Loucy (cell line): ENCODE measurements around the gene UCP3.

Experiments used
- H2AFZ ChIP-seq: fragments of 200-600 bp; sonication (generic); 2 replicates; pipeline ENCODE4 v1.6.0; 2016; ENCODE audit warnings: antibody characterized with exemption, mild to moderate bottlenecking, low read length, moderate library complexity
- H3F3A ChIP-seq: fragments of 200-600 bp; 2 replicates; pipeline ENCODE4 v1.6.0; 2016; ENCODE audit warnings: antibody characterized with exemption, low read depth, mild to moderate bottlenecking
- H3K27me3 ChIP-seq: fragments of 200-600 bp; sonication (generic); 2 replicates; pipeline ENCODE4 v1.6.1; 2014; ENCODE audit warnings: low read length, mild to moderate bottlenecking; ENCODE audit not compliant: insufficient read depth, poor library complexity, severe bottlenecking
- H3K36me3 ChIP-seq: fragments of 200-600 bp; sonication (generic); 2 replicates; pipeline ENCODE4 v1.6.1; 2016; ENCODE audit warnings: low read length; ENCODE audit not compliant: insufficient read depth
- H3K4me1 ChIP-seq: fragments of 200-600 bp; sonication (generic); 2 replicates; pipeline ENCODE4 v1.5.1; 2014; ENCODE audit warnings: low read length, mild to moderate bottlenecking; ENCODE audit not compliant: insufficient read depth, poor library complexity, severe bottlenecking
- H3K4me2 ChIP-seq: fragments of 200-600 bp; sonication (generic); 2 replicates; pipeline ENCODE4 v1.6.0; 2014; ENCODE audit warnings: antibody characterized with exemption, low read length, low read depth, mild to moderate bottlenecking; ENCODE audit not compliant: poor library complexity, severe bottlenecking
- H3K4me3 ChIP-seq: fragments of 200-600 bp; sonication (generic); 2 replicates; pipeline ENCODE4 v1.5.1; 2014; ENCODE audit warnings: low read length, mild to moderate bottlenecking, mixed read lengths; ENCODE audit not compliant: poor library complexity, severe bottlenecking
- H3K79me2 ChIP-seq: fragments of 200-600 bp; sonication (generic); 2 replicates; pipeline ENCODE4 v1.6.1; 2014; ENCODE audit warnings: low read length; ENCODE audit not compliant: insufficient read depth
- H3K9ac ChIP-seq: fragments of 200-600 bp; sonication (generic); 2 replicates; pipeline ENCODE4 v1.6.0; 2014; ENCODE audit warnings: mild to moderate bottlenecking, low read depth, low read length, moderate library complexity; ENCODE audit not compliant: poor library complexity, severe bottlenecking
- H3K9me2 ChIP-seq: fragments of 200-600 bp; sonication (generic); replicated peaks from 2 replicates; pipeline ENCODE4 v1.6.1; 2016; ENCODE audit warnings: low read depth, low read length, mixed read lengths
- H3K9me3 ChIP-seq: fragments of 200-600 bp; sonication (generic); 2 replicates; pipeline ENCODE4 v1.6.1; 2014; ENCODE audit warnings: mild to moderate bottlenecking, antibody characterized with exemption, low read length, low read depth; ENCODE audit not compliant: insufficient read depth
- H4K20me1 ChIP-seq: fragments of 200-600 bp; sonication (generic); 2 replicates; pipeline ENCODE4 v1.6.0; 2014; ENCODE audit warnings: antibody characterized with exemption, low read length, mild to moderate bottlenecking; ENCODE audit not compliant: insufficient read depth, poor library complexity, severe bottlenecking
- CTCF ChIP-seq: fragments of 200-600 bp; sonication (generic); conservative IDR thresholded peaks from 2 replicates; pipeline ENCODE4 v1.5.1; 2014; ENCODE audit warnings: mild to moderate bottlenecking, antibody characterized with exemption, low read length
- EZH2phosphoT487 ChIP-seq: fragments of 200-600 bp; IDR thresholded peaks from 2 replicates; pipeline ENCODE4 v1.6.1; 2018; ENCODE audit warnings: antibody characterized with exemption, mild to moderate bottlenecking, moderate library complexity, borderline replicate concordance

UCP3 gene

GRCh38 chr11:74023276-74023675 is 14.4 kb upstream of the UCP3 start:
- Histone ChIP-seq H4K20me1 (no peaks in the 10 kb centered on the region), H3K4me3 (no peak overlapping the region), H3K4me2 (no peak overlapping the region), H3K4me1 (peaks cover 25% of the 10 kb centered on the region), H2AFZ (no peak overlapping the region), H3F3A (no peaks in the 10 kb centered on the region), H3K9me3 (no peaks in the 10 kb centered on the region), H3K36me3 (no peaks in the 10 kb centered on the region), H3K9me2 (no peaks in the 10 kb centered on the region), H3K27me3 (no peaks in the 10 kb centered on the region), H3K9ac (no peak overlapping the region), H3K79me2 (no peaks in the 10 kb centered on the region)
- TF ChIP-seq EZH2phosphoT487 (no peak), CTCF (no peak)

GRCh38 chr11:74022546-74022945 is 13.7 kb upstream of the UCP3 start:
- H4K20me1 ChIP-seq = no peaks in the 10 kb centered on the region
- peaks cover 25% of the 10 kb centered on the region for H3K4me1 ChIP-seq
- H3F3A ChIP-seq = no peaks in the 10 kb centered on the region
- H3K27me3 ChIP-seq = no peaks in the 10 kb centered on the region
- H2AFZ ChIP-seq = no peak overlapping the region
- no peak overlapping the region for H3K4me2 ChIP-seq
- H3K4me3 ChIP-seq = no peak overlapping the region
- no peaks in the 10 kb centered on the region for H3K36me3 ChIP-seq
- no peaks in the 10 kb centered on the region for H3K79me2 ChIP-seq
- no peak overlapping the region for H3K9ac ChIP-seq
- no peaks in the 10 kb centered on the region for H3K9me3 ChIP-seq
- H3K9me2 ChIP-seq = no peaks in the 10 kb centered on the region
- TF ChIP-seq EZH2phosphoT487 (no peak), CTCF (no peak)

GRCh38 chr11:74021998-74022397 is 13.1 kb upstream of the UCP3 start:
- Histone ChIP-seq H3K9me2 (no peaks in the 10 kb centered on the region), H3K27me3 (no peaks in the 10 kb centered on the region), H3K36me3 (no peaks in the 10 kb centered on the region), H3K4me1 (peaks cover 25% of the 10 kb centered on the region), H3K79me2 (no peaks in the 10 kb centered on the region), H3K4me3 (no peak overlapping the region), H3F3A (no peaks in the 10 kb centered on the region), H3K4me2 (no peak overlapping the region), H3K9ac (no peak overlapping the region), H3K9me3 (no peaks in the 10 kb centered on the region), H4K20me1 (no peaks in the 10 kb centered on the region), H2AFZ (no peak overlapping the region)
- no peak for TF ChIP-seq EZH2phosphoT487
- TF ChIP-seq CTCF = no peak
